Chondrocyte (in vitro differentiated cells): Measurements from ENCODE around the gene SPOCK2. TPM values are rescaled to one million over a fixed set of nuclear protein-coding genes. Genes with fewer than 3 reads are reported as not detected.

ENCODE experiments used
- DNase-seq: peaks from one replicate; pipeline ENCODE4 v3.0.0; 2021; ENCODE audit warnings: mixed read lengths, low spot score
- H3K27ac Mint-ChIP-seq: one replicate; pipeline ENCODE4 v1.8.0; 2021; ENCODE audit warnings: mild to moderate bottlenecking, moderate library complexity, mixed read lengths; ENCODE audit not compliant: unreplicated experiment
- H3K27me3 Mint-ChIP-seq: 2 replicates; pipeline ENCODE4 v1.8.0; 2021; ENCODE audit warnings: low read depth, mixed read lengths
- H3K36me3 Mint-ChIP-seq: 2 replicates; pipeline ENCODE4 v1.8.0; 2021; ENCODE audit warnings: low read depth, mixed read lengths
- H3K4me1 Mint-ChIP-seq: 2 replicates; pipeline ENCODE4 v1.8.0; 2021; ENCODE audit warnings: low read depth, mild to moderate bottlenecking, mixed read lengths
- H3K4me3 Mint-ChIP-seq: one replicate; pipeline ENCODE4 v1.8.0; 2021; ENCODE audit warnings: mild to moderate bottlenecking, moderate library complexity, mixed read lengths; ENCODE audit not compliant: unreplicated experiment
- H3K9me3 Mint-ChIP-seq: 2 replicates; pipeline ENCODE4 v1.8.0; 2021; ENCODE audit warnings: low read depth, mixed read lengths
- CTCF ChIP-seq: fragments of 200-600 bp; sonication (generic); IDR thresholded peaks from 2 replicates; pipeline ENCODE4 v1.5.0; 2021; ENCODE audit warnings: antibody characterized with exemption, mild to moderate bottlenecking, moderate library complexity
- total RNA-seq: library from RNA; stranded (reverse); gene quantifications from 3 replicates; pipeline ENCODE4 v1.2.1, GENCODE V29; 2021

The SPOCK2 gene
- total RNA-seq, 1 donor from 2014 or later, result 0.32 TPM

DNA sequence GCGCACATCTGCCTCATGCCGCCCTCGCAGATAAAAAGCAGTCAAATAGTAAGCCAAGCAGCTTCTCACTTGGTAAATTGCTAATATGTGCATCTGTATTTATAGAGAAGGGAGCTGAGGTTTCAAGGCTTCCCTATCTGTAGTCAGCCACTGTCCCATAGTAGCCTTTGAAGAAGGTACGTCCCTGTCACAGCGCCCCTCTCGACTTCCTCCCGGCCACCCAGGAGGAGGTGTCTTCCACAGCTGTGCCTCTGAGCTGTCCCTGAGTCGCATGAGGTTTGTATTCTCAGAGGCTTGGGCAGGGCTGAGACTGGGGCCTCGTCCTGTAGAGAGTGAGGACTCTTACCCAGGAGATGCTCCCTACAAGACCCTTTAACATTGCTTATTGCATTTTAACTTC, 49.0 kb downstream of the SPOCK2 start:
- Mint-ChIP-seq H3K27ac (no peak overlapping the region), H3K27me3 (no peaks in the 10 kb centered on the region), H3K4me3 (no peak overlapping the region), H3K4me1 (peaks cover 22% of the 10 kb centered on the region), H3K36me3 (no peaks in the 10 kb centered on the region), H3K9me3 (no peaks in the 10 kb centered on the region)
- TF ChIP-seq CTCF, result no peak
- DNase-seq, result no peak

GRCh38 chr10:72038458-72039001, 49.8 kb downstream of the SPOCK2 start:
- no peaks in the 10 kb centered on the region for H3K36me3 Mint-ChIP-seq
- no peak overlapping the region for H3K27ac Mint-ChIP-seq
- no peak overlapping the region for H3K4me3 Mint-ChIP-seq
- H3K27me3 Mint-ChIP-seq, result no peaks in the 10 kb centered on the region
- no peaks in the 10 kb centered on the region for H3K9me3 Mint-ChIP-seq
- peaks cover 17% of the 10 kb centered on the region for H3K4me1 Mint-ChIP-seq
- DNase-seq, result no peak
- no peak for TF ChIP-seq CTCF

GRCh38 chr10:72037811-72038210, 50.5 kb downstream of the SPOCK2 start:
- Mint-ChIP-seq H3K36me3 (no peaks in the 10 kb centered on the region), H3K27me3 (no peaks in the 10 kb centered on the region), H3K27ac (no peak overlapping the region), H3K4me1 (peaks cover 10% of the 10 kb centered on the region), H3K4me3 (no peak overlapping the region), H3K9me3 (no peaks in the 10 kb centered on the region)
- no peak for DNase-seq
- TF ChIP-seq CTCF, result no peak

GRCh38 chr10:72037266-72037665, 51.1 kb downstream of the SPOCK2 start:
- Mint-ChIP-seq H3K27ac (no peak overlapping the region), H3K4me3 (no peak overlapping the region), H3K4me1 (peaks cover 8% of the 10 kb centered on the region), H3K27me3 (no peaks in the 10 kb centered on the region), H3K36me3 (no peaks in the 10 kb centered on the region), H3K9me3 (no peaks in the 10 kb centered on the region)
- no peak for DNase-seq
- no peak for TF ChIP-seq CTCF

DNA sequence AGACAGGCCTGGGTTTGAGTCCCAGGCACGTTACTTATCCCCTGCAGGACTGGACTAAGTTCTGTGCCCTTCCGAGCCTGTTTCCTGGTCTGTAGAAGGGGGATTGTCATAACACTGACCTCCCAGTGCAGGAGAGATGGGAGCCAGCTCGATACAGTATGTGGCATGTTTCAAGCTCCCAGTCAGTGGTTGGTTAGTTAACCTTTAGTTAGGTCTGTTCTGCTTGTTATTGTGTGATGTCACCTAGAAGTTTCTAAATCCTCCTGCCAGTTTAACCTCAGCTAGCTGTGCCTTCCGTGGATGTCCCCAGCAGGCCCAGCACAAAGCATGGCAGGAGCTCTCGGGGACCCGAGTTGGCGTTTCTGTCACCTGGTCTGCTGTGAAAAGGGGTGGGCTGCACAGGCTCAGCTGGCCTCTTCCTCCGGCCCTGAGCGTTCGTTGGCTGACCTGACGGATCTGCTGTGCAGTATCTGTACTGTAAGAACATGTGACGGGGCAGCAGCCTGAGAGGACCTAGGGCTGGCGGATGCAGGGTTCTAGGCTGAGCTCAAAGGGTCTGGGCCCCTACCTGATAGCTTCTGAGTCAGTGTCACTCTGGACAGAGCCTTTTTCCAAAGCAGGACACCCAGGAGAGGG, 53.0 kb downstream of the SPOCK2 start:
- H3K27ac Mint-ChIP-seq, result no peak overlapping the region
- TF ChIP-seq CTCF, result no peak
- no peak for DNase-seq
- H3K36me3 Mint-ChIP-seq, result no peaks in the 10 kb centered on the region
- no peak overlapping the region for H3K4me3 Mint-ChIP-seq
- peaks cover 8% of the 10 kb centered on the region for H3K4me1 Mint-ChIP-seq
- no peaks in the 10 kb centered on the region for H3K9me3 Mint-ChIP-seq
- no peaks in the 10 kb centered on the region for H3K27me3 Mint-ChIP-seq
